Measurements from ENCODE around the gene ASTL.
A peak's percentile ranks its signal among the peaks of the same experiment; 100 is the strongest.
"Not testable (repeated sequence)": the region's sequence is repeated elsewhere in the genome, so short reads cannot be mapped to it uniquely, and the experiment has no call there.

The ASTL gene

GRCh38 chr2:96147593-96148201 is 9.4 kb upstream of the ASTL start:
- DNase-seq = peak in 4 of 10 donors; percentile 4 to 75 (median 54)
- intact Hi-C loops (cut with DNase I) = loop anchor here (5.0 kb wide), 1 partner anchor 60 kb away; the partner anchor contains the start of gene STARD7

- peak in 4 of 10 donors; percentile 9 to 77 (median 67) for DNase-seq
- intact Hi-C loops (cut with DNase I) = loop anchor here (5.0 kb wide), 1 partner anchor 60 kb away; the partner anchor contains the start of gene STARD7
Observed at GRCh38 chr2:96146881-96147592, 8.7 kb upstream of the ASTL start.

- intact Hi-C loops (cut with DNase I) = loop anchor here (5.0 kb wide), 1 partner anchor 61 kb away; the partner anchor contains the start of gene STARD7
- DNase-seq = peak in 7 of 10 donors; percentile 17 to 85 (median 35)
Observed at GRCh38 chr2:96146153-96146880, 8.0 kb upstream of the ASTL start.

- intact Hi-C loops (cut with DNase I) = loop anchor here (2.0 to 5.0 kb wide), 2 partner anchors 62 to 121 kb away; partner anchors contain the start of genes CIAO1 and STARD7
- DNase-seq = peak in 1 of 10 donors; percentile 0
Observed at GRCh38 chr2:96145848-96146152, 7.5 kb upstream of the ASTL start.

GRCh38 chr2:96145036-96145847 is 6.9 kb upstream of the ASTL start, which contains the start of gene DUSP2:
TSS of gene DUSP2 (minus strand) at chr2:96145440. CDS start at chr2:96145354, 86 bp downstream.
- peak; percentile 35 to 95 (median 58) for DNase-seq
- intact Hi-C loops (cut with DNase I) = loop anchor here (2.0 to 5.0 kb wide), 2 partner anchors 62 to 122 kb away; partner anchors contain the start of genes CIAO1 and STARD7

GRCh38 chr2:96144481-96145035 is 6.3 kb upstream of the ASTL start:
- intact Hi-C loops (cut with DNase I) = loop anchor here (2.0 to 5.0 kb wide), 2 partner anchors 63 to 122 kb away; partner anchors contain the start of genes CIAO1 and STARD7
- DNase-seq = peak in 3 of 10 donors; percentile 18 to 86 (median 20)

GRCh38 chr2:96143848-96144480 is 5.7 kb upstream of the ASTL start:
- intact Hi-C loops (cut with DNase I) = loop anchor here (2.0 kb wide), 1 partner anchor 123 kb away; the partner anchor contains the start of gene CIAO1
- peak in 8 of 10 donors; percentile 35 to 92 (median 54) for DNase-seq

- intact Hi-C loops (cut with DNase I) = no loop called here
- peak in 3 of 10 donors; percentile 66 to 74 (median 69) for DNase-seq
Observed at GRCh38 chr2:96143231-96143847, 5.0 kb upstream of the ASTL start.

GRCh38 chr2:96142217-96143113 is 4.2 kb upstream of the ASTL start:
- DNase-seq = peak in 3 of 10 donors; percentile 60 to 72 (median 61)
- intact Hi-C loops (cut with DNase I) = no loop called here

GRCh38 chr2:96141624-96141967 is 3.3 kb upstream of the ASTL start:
- intact Hi-C loops (cut with DNase I) = not testable (repeated sequence)
- peak in 3 of 10 donors; percentile 13 to 18 (median 16) for DNase-seq

- intact Hi-C loops (cut with DNase I) = no loop called here
Observed at GRCh38 chr2:96140941-96141623, 2.8 kb upstream of the ASTL start.

GRCh38 chr2:96139181-96139758 is 968 bp upstream of the ASTL start:
- intact Hi-C loops (cut with DNase I) = loop anchor here (2.0 kb wide), 1 partner anchor 36 kb away; no protein-coding TSS in a partner anchor
- peak in 2 of 10 donors; percentile 40 to 70 for DNase-seq

More at GRCh38 chr2:96140941-96141623, 2.8 kb upstream of the ASTL start:
- peak in 2 of 10 donors; percentile 37 to 43 for DNase-seq

GRCh38 chr2:96137321-96138178 is 752 bp downstream of the ASTL start:
- DNase-seq = peak in 2 of 10 donors; percentile 51 to 62
- intact Hi-C loops (cut with DNase I) = loop anchor here (2.0 kb wide), 1 partner anchor 37 kb away; no protein-coding TSS in a partner anchor

GRCh38 chr2:96136129-96136720 is 2.1 kb downstream of the ASTL start:
- intact Hi-C loops (cut with DNase I) = no loop called here
- peak in 2 of 10 donors; percentile 31 to 64 for DNase-seq

GRCh38 chr2:96135621-96136020 is 2.7 kb downstream of the ASTL start:
- peak in 2 of 10 donors; percentile 35 to 43 for DNase-seq
- intact Hi-C loops (cut with DNase I) = no loop called here
